HepG2 (cell line): ENCODE results near the gene TUBB2B. TPM values are rescaled to one million over a fixed set of nuclear protein-coding genes. Genes with fewer than 3 reads are reported as not detected.
A peak's percentile ranks its signal among the peaks of the same experiment; 100 is the strongest.

Source experiments
- ASH2L ChIP-seq: fragments of 300-600, 200-600 bp; sonication (generic); IDR thresholded peaks from 2 replicates; pipeline ENCODE4 v1.7.0; 2017; ENCODE audit warnings: low read depth, mild to moderate bottlenecking, moderate library complexity, mixed read lengths, low read length; ENCODE audit not compliant: insufficient read length
- ATF1 ChIP-seq: IDR thresholded peaks from 2 replicates; pipeline ENCODE4 v1.6.1; 2016; ENCODE audit warnings: mild to moderate bottlenecking, control low read depth
- BCL6 ChIP-seq: IDR thresholded peaks from 2 replicates; pipeline ENCODE4 v1.6.1; 2016; ENCODE audit warnings: missing genetic modification reagents, missing compliant biosample characterization
- DDIT3 ChIP-seq: sonication (generic); formaldehyde crosslinking; IDR thresholded peaks from 2 replicates; pipeline ENCODE4 v1.4.0; 2020; ENCODE audit warnings: mild to moderate bottlenecking, missing genetic modification reagents
- FOXO1 ChIP-seq: sonication (generic); formaldehyde crosslinking; IDR thresholded peaks from 2 replicates; pipeline ENCODE4 v1.4.0; 2020; ENCODE audit warnings: missing genetic modification reagents
- HOMEZ ChIP-seq: IDR thresholded peaks from 2 replicates; pipeline ENCODE4 v1.6.1; 2016; ENCODE audit warnings: low read depth
- MATR3 ChIP-seq: sonication (generic); formaldehyde crosslinking; IDR thresholded peaks from 2 replicates; pipeline ENCODE4 v1.4.0; 2020; ENCODE audit warnings: missing genetic modification reagents
- PTBP1 ChIP-seq: fragments of 200-400 bp; formaldehyde crosslinking; IDR thresholded peaks from 2 replicates; pipeline ENCODE4 v1.6.1; 2018; ENCODE audit warnings: low read length, low read depth; ENCODE audit not compliant: poor library complexity, severe bottlenecking
- RFX3 ChIP-seq: IDR thresholded peaks from 2 replicates; pipeline ENCODE4 v1.6.1; 2016; ENCODE audit warnings: missing biosample characterization, missing genetic modification reagents
- RXRB ChIP-seq: IDR thresholded peaks from 2 replicates; pipeline ENCODE4 v1.6.1; 2016; ENCODE audit warnings: borderline replicate concordance, missing genetic modification reagents, missing compliant biosample characterization
- SMAD1 ChIP-seq: sonication (generic); formaldehyde crosslinking; IDR thresholded peaks from 2 replicates; pipeline ENCODE4 v1.4.0; 2020; ENCODE audit warnings: missing genetic modification reagents, low read depth, mild to moderate bottlenecking, borderline replicate concordance
- WIZ ChIP-seq: sonication (generic); formaldehyde crosslinking; IDR thresholded peaks from 2 replicates; pipeline ENCODE4 v1.5.1; 2020; ENCODE audit warnings: mild to moderate bottlenecking, missing genetic modification reagents
- ZBTB33 ChIP-seq: sonication (generic); formaldehyde crosslinking; IDR thresholded peaks from 2 replicates; pipeline ENCODE4 v1.4.0; 2020; ENCODE audit warnings: missing genetic modification reagents
- ZNF3 ChIP-seq: IDR thresholded peaks from 2 replicates; pipeline ENCODE4 v1.7.0; 2017; ENCODE audit warnings: inconsistent platforms
- ZNF354B ChIP-seq: sonication (generic); formaldehyde crosslinking; IDR thresholded peaks from 2 replicates; pipeline ENCODE4 v1.8.0; 2022; ENCODE audit warnings: mild to moderate bottlenecking, missing genetic modification reagents
- ZNF510 ChIP-seq: sonication (generic); formaldehyde crosslinking; IDR thresholded peaks from 2 replicates; pipeline ENCODE4 v1.4.0; 2020; ENCODE audit warnings: low read depth, mild to moderate bottlenecking, missing genetic modification reagents
- ZNF512 ChIP-seq: sonication (generic); formaldehyde crosslinking; IDR thresholded peaks from 2 replicates; pipeline ENCODE4 v1.4.0; 2020; ENCODE audit warnings: mild to moderate bottlenecking, missing genetic modification reagents
- ZNF562 ChIP-seq: sonication (generic); formaldehyde crosslinking; IDR thresholded peaks from 2 replicates; pipeline ENCODE4 v1.8.0; 2022; ENCODE audit warnings: missing genetic modification reagents, borderline replicate concordance
- ZSCAN20 ChIP-seq: sonication (generic); formaldehyde crosslinking; IDR thresholded peaks from 2 replicates; pipeline ENCODE4 v1.4.0; 2020; ENCODE audit warnings: missing genetic modification reagents, mild to moderate bottlenecking, borderline replicate concordance
- polyA plus RNA-seq, 8 experiments: library from polyadenylated mRNA; depleted of rRNA in 3 of 8; stranded (reverse) in 7 of 8; unstranded in 1 of 8; fragments of >200 nt; fragmentation: Illumina TruSeq in 4 of 8; extraction: Trizol in 4 of 8; gene quantifications; 2 replicates each; pipeline versions ENCODE4 v1.2.1 to v1.2.3, GENCODE V29; 2011 to 2016; ENCODE audit warnings: low read depth in 4 of 8, missing spikeins in 1 of 8, mixed read lengths in 1 of 8; ENCODE audit not compliant: insufficient read depth in 1 of 8
- total RNA-seq, 5 experiments: library from RNA; depleted of rRNA; stranded (reverse); fragments of >200 nt; fragmentation: Illumina TruSeq; extraction: Trizol; gene quantifications; 2 replicates each; pipeline ENCODE4 v1.2.3, GENCODE V29; 2016; ENCODE audit warnings: low read depth in 1 of 5
- TF ChIP-seq, protein P1 (sequence below): sonication (generic); formaldehyde crosslinking; IDR thresholded peaks from 2 replicates; pipeline ENCODE4 v1.8.0; 2022; ENCODE audit warnings: mild to moderate bottlenecking, missing genetic modification reagents; ENCODE audit not compliant: insufficient replicate concordance
- TF ChIP-seq, protein P2 (sequence below): conservative IDR thresholded peaks from 2 replicates; pipeline ENCODE4 v1.6.1; 2018; ENCODE audit warnings: missing genetic modification reagents

Gene TUBB2B
- total and polyA plus RNA-seq, 2 of the 13 experiments (the other 11 are each of a cell fraction or from before 2014, with no cell fraction given) = 10.3 to 23.6 TPM

DNA sequence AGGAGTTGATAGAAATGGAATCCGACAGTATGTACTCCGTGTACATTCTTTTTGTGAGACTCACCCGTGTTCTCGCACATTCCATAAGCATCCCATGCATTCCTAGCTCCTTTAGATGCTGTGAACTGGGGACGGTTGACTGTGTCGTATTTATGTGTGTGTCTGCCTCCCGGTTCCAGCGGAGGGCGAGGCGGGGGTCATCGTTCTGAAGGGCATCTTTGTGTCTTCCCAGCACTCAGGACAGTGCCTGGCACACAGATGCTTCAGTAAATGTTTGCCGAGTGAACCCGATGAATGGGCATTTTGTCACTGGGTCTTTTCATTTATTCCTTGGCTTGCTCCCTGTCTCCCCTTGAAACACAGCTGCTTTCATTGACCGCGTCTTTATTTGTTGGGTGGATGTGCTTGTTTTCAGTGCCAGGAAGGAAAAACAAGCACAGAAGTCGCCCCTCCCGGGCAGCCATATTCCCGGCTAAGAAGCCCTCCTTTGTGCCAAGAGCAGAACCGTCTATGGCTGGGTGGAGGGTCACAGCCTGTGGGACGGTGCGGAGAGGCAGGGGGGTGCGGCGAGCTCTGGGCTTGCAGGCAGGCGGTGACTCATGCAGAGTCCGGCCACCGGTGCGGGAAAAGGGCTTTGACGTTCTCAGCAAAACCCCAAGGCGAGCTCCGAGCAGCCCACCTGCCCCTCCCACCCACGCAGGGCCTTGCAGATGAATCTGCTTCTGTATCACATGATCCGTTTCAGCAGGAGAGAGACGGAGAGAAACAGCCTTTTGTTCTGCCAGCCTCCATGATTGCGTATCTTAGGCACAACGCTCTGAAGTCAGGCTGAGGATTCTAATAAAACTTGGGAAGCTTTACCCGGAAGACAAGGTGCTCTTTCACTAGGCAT is 20.0 kb upstream of the TUBB2B start (continued):
- no peak for TF ChIP-seq ZNF512 (CRISPR knock-in tag)
- TF ChIP-seq DDIT3 (CRISPR knock-in tag) = no peak
- TF ChIP-seq ZNF3 = peak; percentile 99
- TF ChIP-seq, protein P1, sequence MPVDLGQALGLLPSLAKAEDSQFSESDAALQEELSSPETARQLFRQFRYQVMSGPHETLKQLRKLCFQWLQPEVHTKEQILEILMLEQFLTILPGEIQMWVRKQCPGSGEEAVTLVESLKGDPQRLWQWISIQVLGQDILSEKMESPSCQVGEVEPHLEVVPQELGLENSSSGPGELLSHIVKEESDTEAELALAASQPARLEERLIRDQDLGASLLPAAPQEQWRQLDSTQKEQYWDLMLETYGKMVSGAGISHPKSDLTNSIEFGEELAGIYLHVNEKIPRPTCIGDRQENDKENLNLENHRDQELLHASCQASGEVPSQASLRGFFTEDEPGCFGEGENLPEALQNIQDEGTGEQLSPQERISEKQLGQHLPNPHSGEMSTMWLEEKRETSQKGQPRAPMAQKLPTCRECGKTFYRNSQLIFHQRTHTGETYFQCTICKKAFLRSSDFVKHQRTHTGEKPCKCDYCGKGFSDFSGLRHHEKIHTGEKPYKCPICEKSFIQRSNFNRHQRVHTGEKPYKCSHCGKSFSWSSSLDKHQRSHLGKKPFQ (CRISPR knock-in tag) = no peak
- peak; percentile 16; the same call in 1 of the 2 replicates for TF ChIP-seq HOMEZ (CRISPR knock-in tag)
- TF ChIP-seq, protein P2, sequence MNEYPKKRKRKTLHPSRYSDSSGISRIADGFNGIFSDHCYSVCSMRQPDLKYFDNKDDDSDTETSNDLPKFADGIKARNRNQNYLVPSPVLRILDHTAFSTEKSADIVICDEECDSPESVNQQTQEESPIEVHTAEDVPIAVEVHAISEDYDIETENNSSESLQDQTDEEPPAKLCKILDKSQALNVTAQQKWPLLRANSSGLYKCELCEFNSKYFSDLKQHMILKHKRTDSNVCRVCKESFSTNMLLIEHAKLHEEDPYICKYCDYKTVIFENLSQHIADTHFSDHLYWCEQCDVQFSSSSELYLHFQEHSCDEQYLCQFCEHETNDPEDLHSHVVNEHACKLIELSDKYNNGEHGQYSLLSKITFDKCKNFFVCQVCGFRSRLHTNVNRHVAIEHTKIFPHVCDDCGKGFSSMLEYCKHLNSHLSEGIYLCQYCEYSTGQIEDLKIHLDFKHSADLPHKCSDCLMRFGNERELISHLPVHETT (CRISPR knock-in tag) = no peak
- TF ChIP-seq PTBP1 = no peak
- no peak for TF ChIP-seq WIZ
- no peak for TF ChIP-seq ZNF562 (CRISPR knock-in tag)
- TF ChIP-seq BCL6 (CRISPR knock-in tag) = no peak; the same call in 1 of the 2 replicates
- TF ChIP-seq ASH2L = peak; percentile 28
- 0 out of 2 replicates have a peak, but pooled peaks have one; percentile 63 for TF ChIP-seq SMAD1 (CRISPR knock-in tag)
- no peak for TF ChIP-seq ZSCAN20 (CRISPR knock-in tag)
- no peak for TF ChIP-seq ZBTB33 (CRISPR knock-in tag)
- TF ChIP-seq ATF1 (CRISPR knock-in tag) = no peak
- TF ChIP-seq FOXO1 (CRISPR knock-in tag) = no peak
- no peak for TF ChIP-seq RFX3 (CRISPR knock-in tag)
- no peak for TF ChIP-seq ZNF510
- TF ChIP-seq MATR3 (CRISPR knock-in tag) = no peak
- TF ChIP-seq ZNF354B = no peak
- peak; percentile 18; the same call in 1 of the 2 replicates for TF ChIP-seq RXRB (CRISPR knock-in tag)
